DND-41 (cell line): ENCODE data around the gene KREMEN2.

ENCODE experiments used
- CTCF ChIP-seq: IDR thresholded peaks from 2 replicates; pipeline ENCODE4 v1.5.1; 2012; ENCODE audit warnings: borderline replicate concordance, low read length, moderate library complexity, mild to moderate bottlenecking; ENCODE audit not compliant: poor library complexity, severe bottlenecking; ENCODE audit errors: extremely low read depth
- EZH2 ChIP-seq: IDR thresholded peaks from 3 replicates; pipeline ENCODE4 v1.6.1; 2012; ENCODE audit warnings: borderline replicate concordance, low read depth, mild to moderate bottlenecking, moderate library complexity, low read length, inconsistent platforms; ENCODE audit not compliant: severe bottlenecking

GRCh38 chr16:2966043-2966807 is 2.1 kb downstream of the KREMEN2 start:
- TF ChIP-seq CTCF = no peak
- no peak for TF ChIP-seq EZH2
